Measurements from ENCODE around the gene GALNT14.

Gene GALNT14

DNA sequence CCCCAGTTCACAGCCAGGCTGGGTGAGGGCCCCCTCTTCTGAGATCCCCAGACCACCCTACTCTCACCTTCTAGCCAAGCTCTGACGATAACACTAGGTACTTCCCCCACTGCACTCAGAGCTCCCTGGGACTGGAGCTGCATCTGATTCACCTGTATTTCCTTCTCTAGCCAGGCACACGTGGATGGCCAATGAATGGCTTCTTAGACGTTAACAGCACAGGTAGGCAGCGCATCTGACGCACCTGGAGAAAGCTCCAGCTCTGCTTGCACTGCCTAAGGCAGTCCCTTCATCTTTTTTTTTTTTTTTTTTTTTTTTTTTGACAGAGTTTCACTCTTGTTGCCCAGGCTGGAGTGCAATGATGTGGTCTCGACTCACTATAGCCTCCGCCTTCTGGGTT is 48.1 kb downstream of the GALNT14 start:
- TF ChIP-seq, protein P1, sequence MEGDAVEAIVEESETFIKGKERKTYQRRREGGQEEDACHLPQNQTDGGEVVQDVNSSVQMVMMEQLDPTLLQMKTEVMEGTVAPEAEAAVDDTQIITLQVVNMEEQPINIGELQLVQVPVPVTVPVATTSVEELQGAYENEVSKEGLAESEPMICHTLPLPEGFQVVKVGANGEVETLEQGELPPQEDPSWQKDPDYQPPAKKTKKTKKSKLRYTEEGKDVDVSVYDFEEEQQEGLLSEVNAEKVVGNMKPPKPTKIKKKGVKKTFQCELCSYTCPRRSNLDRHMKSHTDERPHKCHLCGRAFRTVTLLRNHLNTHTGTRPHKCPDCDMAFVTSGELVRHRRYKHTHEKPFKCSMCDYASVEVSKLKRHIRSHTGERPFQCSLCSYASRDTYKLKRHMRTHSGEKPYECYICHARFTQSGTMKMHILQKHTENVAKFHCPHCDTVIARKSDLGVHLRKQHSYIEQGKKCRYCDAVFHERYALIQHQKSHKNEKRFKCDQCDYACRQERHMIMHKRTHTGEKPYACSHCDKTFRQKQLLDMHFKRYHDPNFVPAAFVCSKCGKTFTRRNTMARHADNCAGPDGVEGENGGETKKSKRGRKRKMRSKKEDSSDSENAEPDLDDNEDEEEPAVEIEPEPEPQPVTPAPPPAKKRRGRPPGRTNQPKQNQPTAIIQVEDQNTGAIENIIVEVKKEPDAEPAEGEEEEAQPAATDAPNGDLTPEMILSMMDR (IDR thresholded peaks at IDR 0.05; ENCODE audit: low read depth, low read length, missing control alignments) = no peak

DNA sequence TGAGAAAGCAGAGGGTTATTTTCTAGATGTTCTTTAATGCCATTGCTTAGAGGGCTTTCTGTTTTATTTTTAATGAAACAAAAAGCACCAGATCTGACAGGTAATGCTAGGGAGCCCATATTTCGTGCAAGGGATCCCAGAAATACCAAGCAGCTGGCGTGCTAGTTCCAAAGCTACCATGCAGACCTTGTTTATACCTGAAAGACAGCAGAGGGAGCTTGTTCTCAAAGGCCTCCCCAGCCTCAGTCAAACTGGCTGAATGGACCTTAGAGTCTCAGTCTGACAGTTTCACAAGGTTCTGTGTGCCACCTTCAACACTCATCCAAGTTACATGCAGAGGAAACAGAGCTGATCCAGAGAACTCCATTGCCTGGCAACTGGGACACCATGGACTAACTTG is 48.6 kb downstream of the GALNT14 start:
- TF ChIP-seq, protein P1 (IDR thresholded peaks at IDR 0.05; ENCODE audit: low read depth, low read length, missing control alignments) = no peak
- H3K4me3 ChIP-seq (replicated peaks; ENCODE audit: low read depth, low read length) = no peak overlapping the region
- no peak for DNase-seq (ENCODE audit: extremely low read depth, low read depth)

More for the DNA sequence above, 48.1 kb downstream of the GALNT14 start:
- no peak overlapping the region for H3K4me3 ChIP-seq (replicated peaks; ENCODE audit: low read depth, low read length)
- no peak for DNase-seq (ENCODE audit: extremely low read depth, low read depth)

- TF ChIP-seq, protein P1 (IDR thresholded peaks at IDR 0.05; ENCODE audit: low read depth, low read length, missing control alignments) = no peak
Observed at GRCh38 chr2:31088504-31089195, 49.6 kb downstream of the GALNT14 start.

GRCh38 chr2:31087491-31087890 is 50.7 kb downstream of the GALNT14 start:
- H3K4me3 ChIP-seq (replicated peaks; ENCODE audit: low read depth, low read length) = no peak overlapping the region
- TF ChIP-seq, protein P1 (IDR thresholded peaks at IDR 0.05; ENCODE audit: low read depth, low read length, missing control alignments) = no peak
- no peak for DNase-seq (ENCODE audit: extremely low read depth, low read depth)

More at GRCh38 chr2:31088504-31089195, 49.6 kb downstream of the GALNT14 start:
- no peak overlapping the region for H3K4me3 ChIP-seq (replicated peaks; ENCODE audit: low read depth, low read length)
- DNase-seq (ENCODE audit: extremely low read depth, low read depth) = no peak

DNA sequence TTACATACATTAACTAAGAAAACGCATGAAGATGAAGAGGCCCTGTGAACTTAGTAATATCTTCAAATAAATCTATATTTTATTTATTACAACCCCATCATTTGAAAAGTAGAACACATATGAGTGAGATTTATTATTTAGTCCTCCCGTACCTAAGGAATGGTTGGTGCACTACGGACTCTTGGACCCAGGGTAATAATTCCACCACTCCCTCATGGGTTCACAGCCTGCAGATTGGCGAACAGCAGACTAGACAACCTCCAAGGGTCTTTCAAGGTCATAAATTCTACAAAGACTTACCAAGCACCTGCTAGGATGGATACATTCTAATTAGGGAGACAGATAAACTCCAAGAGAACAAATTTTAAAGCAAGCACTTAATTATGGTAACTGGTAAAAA is 51.6 kb downstream of the GALNT14 start:
- H3K4me3 ChIP-seq (replicated peaks; ENCODE audit: low read depth, low read length) = no peak overlapping the region
- DNase-seq (ENCODE audit: extremely low read depth, low read depth) = no peak
- TF ChIP-seq, protein P1 (IDR thresholded peaks at IDR 0.05; ENCODE audit: low read depth, low read length, missing control alignments) = no peak

DNA sequence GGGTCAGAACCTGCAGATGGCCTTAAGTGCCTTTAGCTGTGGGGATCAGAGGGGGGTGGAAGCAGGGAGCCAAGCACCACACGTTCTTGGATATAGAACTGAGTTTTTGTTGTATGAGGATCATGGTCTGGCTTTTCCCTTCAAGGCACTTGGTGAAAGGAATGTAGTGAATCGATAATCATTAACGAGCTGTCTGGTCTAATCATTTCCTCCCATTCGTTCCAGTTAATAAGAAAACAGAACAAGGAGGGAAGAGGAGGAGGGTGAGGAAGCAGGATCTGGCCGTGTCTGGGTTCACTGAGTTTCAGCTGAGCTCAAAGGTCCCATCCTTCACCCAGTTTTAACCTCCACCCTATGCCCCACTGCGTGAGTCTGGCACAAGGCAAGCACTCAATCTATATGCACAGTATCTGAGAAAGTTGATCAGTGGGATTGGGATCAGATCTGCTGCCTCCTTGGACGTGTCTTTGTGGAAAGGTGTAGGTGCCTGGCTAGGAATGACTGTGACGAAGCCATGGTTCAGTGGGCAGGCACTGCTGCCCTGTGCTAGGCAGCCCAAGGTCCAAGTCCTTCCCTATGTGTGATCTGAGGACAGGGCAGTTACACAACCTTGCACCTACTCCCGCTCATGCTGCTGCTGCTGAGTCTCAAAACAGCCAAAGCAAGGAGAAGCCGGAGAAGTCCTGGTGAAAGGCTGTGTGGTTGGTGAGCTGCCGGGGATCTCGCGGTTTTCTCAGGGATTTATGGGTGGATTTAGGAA is 54.8 kb downstream of the GALNT14 start:
- DNase-seq (ENCODE audit: extremely low read depth, low read depth) = no peak
- H3K4me3 ChIP-seq (replicated peaks; ENCODE audit: low read depth, low read length) = no peak overlapping the region
- TF ChIP-seq, protein P1 (IDR thresholded peaks at IDR 0.05; ENCODE audit: low read depth, low read length, missing control alignments) = no peak

Data from HFF-Myc (cell line).